Fibroblast of lung (primary cell): ENCODE data around the gene FAM83B. TPM values are rescaled to one million over a fixed set of nuclear protein-coding genes. Genes with fewer than 3 reads are reported as not detected.

Experiments
- DNase-seq, 2 donors: peaks; one replicate each; pipeline versions ENCODE4 v3.0.0 to v3.0.0-alpha.2; 2010; ENCODE audit warnings: low read depth in 2 of 2
- H2AFZ ChIP-seq: 2 replicates; pipeline ENCODE4 v1.5.1; 2012; ENCODE audit warnings: low read length, control low read depth, inconsistent platforms
- H3K27ac ChIP-seq: 2 replicates; pipeline ENCODE4 v1.5.1; 2011; ENCODE audit warnings: low read length, control low read depth; ENCODE audit not compliant: insufficient read depth
- H3K27me3 ChIP-seq: 2 replicates; pipeline ENCODE4 v1.5.1; 2011; ENCODE audit warnings: mild to moderate bottlenecking, low read length; ENCODE audit not compliant: control insufficient read depth, insufficient read depth
- H3K36me3 ChIP-seq: 2 replicates; pipeline ENCODE4 v1.5.1; 2011; ENCODE audit warnings: low read length; ENCODE audit not compliant: control insufficient read depth, insufficient read depth
- H3K4me1 ChIP-seq: 2 replicates; pipeline ENCODE4 v1.5.1; 2011; ENCODE audit warnings: low read length; ENCODE audit not compliant: control insufficient read depth, insufficient read depth; ENCODE audit errors: extremely low read depth
- H3K4me2 ChIP-seq: 2 replicates; pipeline ENCODE4 v1.5.1; 2011; ENCODE audit warnings: low read length, control low read depth; ENCODE audit not compliant: insufficient read depth; ENCODE audit errors: extremely low read depth
- H3K4me3 ChIP-seq, 4 experiments: fragments of 200-600 bp in 1 of 4; sonication (generic) in 1 of 4; replicated peaks in 1 of 4; 2 replicates each; pipeline ENCODE4 v1.5.1; 2011 to 2016; ENCODE audit warnings: low read length in 4 of 4, low read depth in 3 of 4, mild to moderate bottlenecking in 3 of 4, control low read depth in 2 of 4, inconsistent platforms in 1 of 4, mixed read lengths in 1 of 4; ENCODE audit not compliant: insufficient read depth in 1 of 4; ENCODE audit errors: control extremely low read depth in 1 of 4
- H3K79me2 ChIP-seq: 2 replicates; pipeline ENCODE4 v1.5.1; 2012; ENCODE audit warnings: mild to moderate bottlenecking, low read length, inconsistent platforms; ENCODE audit not compliant: control insufficient read depth, insufficient read depth
- H3K9ac ChIP-seq: 2 replicates; pipeline ENCODE4 v1.5.1; 2011; ENCODE audit warnings: mild to moderate bottlenecking, low read length, control low read depth; ENCODE audit not compliant: insufficient read depth
- H3K9me3 ChIP-seq: 2 replicates; pipeline ENCODE4 v1.5.1; 2012; ENCODE audit warnings: low read depth, low read length; ENCODE audit not compliant: control insufficient read depth, insufficient read depth
- H4K20me1 ChIP-seq: 2 replicates; pipeline ENCODE4 v1.5.1; 2011; ENCODE audit warnings: low read length; ENCODE audit not compliant: control insufficient read depth, insufficient read depth; ENCODE audit errors: extremely low read depth
- EZH2 ChIP-seq: IDR thresholded peaks from 2 replicates; pipeline ENCODE4 v1.5.1; 2012; ENCODE audit warnings: low read length, control low read depth, mild to moderate bottlenecking; ENCODE audit errors: missing control alignments
- polyA plus RNA-seq, 2 donors: library from polyadenylated mRNA; depleted of rRNA in 1 of 2; stranded (reverse) in 1 of 2; unstranded in 1 of 2; fragments of >200 nt; gene quantifications; 2 replicates each; pipeline ENCODE4 v1.2.1, GENCODE V29; 2011 to 2012; ENCODE audit warnings: missing spikeins in 1 of 2
- total RNA-seq: library from RNA; depleted of rRNA; stranded (reverse); fragments of >200 nt; gene quantifications from 2 replicates; pipeline ENCODE4 v1.2.1, GENCODE V29; 2014
- TF ChIP-seq, protein P1 (sequence below), 2 donors: IDR thresholded peaks in 1 of 2; conservative IDR thresholded peaks in 1 of 2; 1 replicate in 1 of 2; 2 replicates in 1 of 2; pipeline ENCODE4 v1.5.1; 2011 to 2012; ENCODE audit warnings: low read length in 2 of 2, control low read depth in 1 of 2, inconsistent platforms in 1 of 2, low read depth in 1 of 2, mild to moderate bottlenecking in 1 of 2

Gene FAM83B
- total and polyA plus RNA-seq, 2 donors (not counting 1 experiment from before 2014, with no cell fraction given): under 0.01 TPM; not detected in 1

DNA sequence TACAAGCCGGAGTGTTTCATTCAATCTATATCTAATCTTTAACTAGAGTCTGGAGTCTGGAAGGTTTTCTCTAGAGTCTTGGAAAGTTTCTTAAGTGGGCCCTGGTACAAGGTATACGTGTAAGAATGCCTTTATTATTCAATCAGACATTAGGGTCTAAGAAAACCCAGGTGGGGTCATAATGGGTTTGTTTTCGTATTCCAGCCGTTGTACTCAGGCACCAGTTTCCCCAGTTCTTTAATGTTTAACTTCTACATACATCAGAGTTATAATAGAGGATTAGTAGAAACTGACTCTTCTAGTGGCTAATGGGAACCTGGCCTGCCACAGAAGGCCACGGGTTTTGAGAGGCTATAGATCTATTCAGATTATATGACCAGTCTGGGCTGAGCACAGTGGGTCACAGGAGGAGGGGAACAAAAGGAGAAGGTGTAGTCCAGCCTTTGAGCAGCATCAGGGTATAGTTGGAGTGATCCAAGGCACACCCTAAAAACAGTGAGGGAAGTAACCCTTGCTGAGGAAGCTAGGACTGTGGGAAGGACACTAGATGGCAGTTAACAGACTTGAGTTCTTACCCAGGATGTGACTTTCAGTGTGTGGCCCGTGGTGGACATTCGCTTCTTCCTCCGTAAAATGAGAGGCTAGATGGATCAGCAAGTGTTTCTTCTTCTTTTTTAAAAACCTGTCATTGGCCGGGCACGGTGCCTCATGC is 15.5 kb downstream of the FAM83B start:
- H3K27ac ChIP-seq: no peak overlapping the region
- no peak overlapping the region for H3K4me2 ChIP-seq
- no peaks in the 10 kb centered on the region for H3K9me3 ChIP-seq
- no peaks in the 10 kb centered on the region for H3K36me3 ChIP-seq
- H3K79me2 ChIP-seq: no peaks in the 10 kb centered on the region
- no peak for TF ChIP-seq EZH2
- TF ChIP-seq, protein P1, sequence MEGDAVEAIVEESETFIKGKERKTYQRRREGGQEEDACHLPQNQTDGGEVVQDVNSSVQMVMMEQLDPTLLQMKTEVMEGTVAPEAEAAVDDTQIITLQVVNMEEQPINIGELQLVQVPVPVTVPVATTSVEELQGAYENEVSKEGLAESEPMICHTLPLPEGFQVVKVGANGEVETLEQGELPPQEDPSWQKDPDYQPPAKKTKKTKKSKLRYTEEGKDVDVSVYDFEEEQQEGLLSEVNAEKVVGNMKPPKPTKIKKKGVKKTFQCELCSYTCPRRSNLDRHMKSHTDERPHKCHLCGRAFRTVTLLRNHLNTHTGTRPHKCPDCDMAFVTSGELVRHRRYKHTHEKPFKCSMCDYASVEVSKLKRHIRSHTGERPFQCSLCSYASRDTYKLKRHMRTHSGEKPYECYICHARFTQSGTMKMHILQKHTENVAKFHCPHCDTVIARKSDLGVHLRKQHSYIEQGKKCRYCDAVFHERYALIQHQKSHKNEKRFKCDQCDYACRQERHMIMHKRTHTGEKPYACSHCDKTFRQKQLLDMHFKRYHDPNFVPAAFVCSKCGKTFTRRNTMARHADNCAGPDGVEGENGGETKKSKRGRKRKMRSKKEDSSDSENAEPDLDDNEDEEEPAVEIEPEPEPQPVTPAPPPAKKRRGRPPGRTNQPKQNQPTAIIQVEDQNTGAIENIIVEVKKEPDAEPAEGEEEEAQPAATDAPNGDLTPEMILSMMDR (conservative IDR thresholded peaks at IDR 0.05 in 1 of 2, IDR thresholded peaks at IDR 0.05 in 1 of 2; ENCODE audit: low read depth in 1 of 2, low read length in 2 of 2): no peak
- no peak for DNase-seq
- no peaks in the 10 kb centered on the region for H3K4me1 ChIP-seq
- H2AFZ ChIP-seq: no peak overlapping the region
- H3K9ac ChIP-seq: no peak overlapping the region
- H3K4me3 ChIP-seq: no peak overlapping the region
- H4K20me1 ChIP-seq: no peaks in the 10 kb centered on the region
- no peaks in the 10 kb centered on the region for H3K27me3 ChIP-seq

DNA sequence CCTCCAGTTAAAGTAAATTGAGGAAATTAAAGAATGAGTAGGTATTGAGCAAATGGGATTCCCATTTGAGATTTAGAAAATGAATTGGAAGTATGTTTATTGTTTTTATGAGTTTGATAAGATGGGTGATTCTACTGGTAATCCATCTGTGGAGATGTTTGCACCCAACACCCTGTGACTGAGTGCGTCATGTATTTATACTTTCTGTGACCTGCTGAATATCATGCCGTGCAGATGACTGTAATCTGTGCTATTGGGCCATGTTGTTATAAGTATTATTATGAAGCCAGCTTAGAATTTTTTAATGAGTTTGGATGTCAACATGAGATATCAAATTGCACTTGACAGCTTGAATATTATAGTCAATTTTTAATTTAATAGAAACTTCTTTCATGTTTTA is 17.7 kb downstream of the FAM83B start:
- H2AFZ ChIP-seq: no peak overlapping the region
- no peak for TF ChIP-seq EZH2
- TF ChIP-seq, protein P1 (conservative IDR thresholded peaks at IDR 0.05 in 1 of 2, IDR thresholded peaks at IDR 0.05 in 1 of 2; ENCODE audit: low read depth in 1 of 2, low read length in 2 of 2): no peak
- no peak overlapping the region for H3K4me3 ChIP-seq
- no peaks in the 10 kb centered on the region for H3K27me3 ChIP-seq
- no peaks in the 10 kb centered on the region for H3K9me3 ChIP-seq
- no peak overlapping the region for H3K9ac ChIP-seq
- H3K4me1 ChIP-seq: no peaks in the 10 kb centered on the region
- DNase-seq: no peak
- H3K4me2 ChIP-seq: no peak overlapping the region
- H3K79me2 ChIP-seq: no peaks in the 10 kb centered on the region
- H4K20me1 ChIP-seq: no peaks in the 10 kb centered on the region
- H3K27ac ChIP-seq: no peak overlapping the region
- H3K36me3 ChIP-seq: no peaks in the 10 kb centered on the region

GRCh38 chr6:54865091-54865631 is 18.6 kb downstream of the FAM83B start:
- Histone ChIP-seq H4K20me1 (no peaks in the 10 kb centered on the region), H3K79me2 (no peaks in the 10 kb centered on the region), H3K4me1 (no peaks in the 10 kb centered on the region), H3K27ac (no peak overlapping the region), H3K36me3 (no peaks in the 10 kb centered on the region), H3K4me2 (no peak overlapping the region), H3K9ac (no peak overlapping the region), H3K9me3 (no peaks in the 10 kb centered on the region), H3K27me3 (no peaks in the 10 kb centered on the region), H2AFZ (no peak overlapping the region), H3K4me3 (no peak overlapping the region)
- TF ChIP-seq, protein P1 (conservative IDR thresholded peaks at IDR 0.05 in 1 of 2, IDR thresholded peaks at IDR 0.05 in 1 of 2; ENCODE audit: low read depth in 1 of 2, low read length in 2 of 2): no peak
- no peak for TF ChIP-seq EZH2
- DNase-seq: no peak
